GM23248 (cell line): ENCODE measurements around the gene SPPL3.

Experiments used
- EZH2 ChIP-seq: fragments of 200-600 bp; sonication (generic); IDR thresholded peaks from 2 replicates; pipeline ENCODE4 v1.6.1; 2018; ENCODE audit warnings: antibody characterized with exemption, mild to moderate bottlenecking; ENCODE audit not compliant: insufficient read depth, poor library complexity, severe bottlenecking
- EZH2phosphoT487 ChIP-seq: fragments of 200-600 bp; sonication (generic); IDR thresholded peaks from 2 replicates; pipeline ENCODE4 v1.6.1; 2018; ENCODE audit warnings: antibody characterized with exemption, moderate library complexity, mild to moderate bottlenecking, low read depth; ENCODE audit not compliant: insufficient read depth

DNA sequence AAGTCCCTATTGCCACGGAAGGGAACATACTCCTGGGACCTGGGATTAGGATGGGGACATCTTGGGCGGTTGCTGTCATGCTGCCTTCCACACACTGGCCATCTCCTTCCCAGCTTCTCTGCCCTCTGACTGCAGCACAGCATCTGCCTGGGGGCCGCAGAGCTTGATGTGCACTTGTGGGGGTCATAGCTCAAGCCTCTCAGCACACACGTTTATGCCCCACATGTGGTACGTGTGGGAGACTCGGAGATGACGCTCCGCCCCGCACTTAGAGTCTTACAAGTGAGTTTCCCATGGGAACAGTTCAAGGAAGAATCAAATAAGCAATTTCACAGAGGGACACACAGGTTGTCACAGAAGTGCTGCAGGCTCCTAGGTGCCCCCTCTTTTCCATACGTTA lies 169.9 kb downstream of the SPPL3 start:
- no peak for TF ChIP-seq EZH2
- no peak for TF ChIP-seq EZH2phosphoT487
